ENCODE data around the gene DCC. TPM values are rescaled to one million over a fixed set of nuclear protein-coding genes. Genes with fewer than 3 reads are reported as not detected.

Gene DCC
- total RNA-seq, 4 donors from 2014 or later: 0.94 TPM; not detected in 3

DNA sequence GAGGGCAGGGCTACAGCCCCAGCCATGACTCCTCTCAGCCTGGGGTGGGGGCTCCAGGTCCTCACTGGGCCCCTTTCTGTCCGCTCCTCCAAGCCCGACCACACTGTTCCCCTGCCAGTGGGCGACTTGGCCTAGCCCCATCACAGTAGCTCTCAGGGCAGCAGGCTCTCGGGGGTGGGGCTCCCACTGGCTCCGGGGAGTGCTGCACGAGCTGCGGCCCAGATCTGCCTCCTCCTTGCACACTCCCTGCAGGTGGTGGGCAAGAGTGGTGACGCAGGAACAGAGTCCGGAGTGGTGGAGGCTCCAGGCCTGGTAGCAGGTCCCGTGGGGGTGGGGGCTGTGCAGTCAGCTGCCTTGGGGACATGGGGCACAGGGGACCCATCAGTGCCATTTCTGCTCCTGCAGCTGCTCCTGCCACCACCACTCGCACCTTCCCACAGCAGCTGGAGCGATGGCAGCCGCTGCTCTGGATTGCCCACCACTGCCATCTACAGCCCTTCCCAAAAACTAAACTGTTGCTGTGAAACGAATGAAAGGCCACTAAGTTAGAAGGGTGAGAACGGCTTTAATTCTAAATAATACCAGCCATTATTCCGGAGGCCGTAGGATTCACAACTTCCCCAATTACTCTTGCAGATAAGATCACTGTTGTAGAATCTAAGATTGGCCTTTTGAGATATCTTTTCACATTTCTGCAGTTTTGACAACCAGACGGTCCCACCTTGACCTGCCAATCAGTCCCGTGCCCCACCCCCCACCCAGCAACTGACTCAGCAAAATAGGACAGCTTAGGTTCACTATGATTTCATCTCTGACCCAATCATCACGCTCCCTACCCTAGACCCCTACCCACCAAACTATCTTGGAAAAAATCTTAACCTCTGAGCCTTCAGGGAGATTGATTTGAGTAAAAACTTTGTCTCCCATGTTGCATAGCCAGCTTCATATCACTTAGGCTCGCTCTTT lies 530.2 kb downstream of the DCC start:
- Histone ChIP-seq H3K4me1 (no peaks in the 10 kb centered on the region), H3K4me3 (replicated peaks in 1 of 3) (no peak overlapping the region), H3K9me3 (no peaks in the 10 kb centered on the region), H3K27me3 (no peaks in the 10 kb centered on the region), H3K36me3 (no peaks in the 10 kb centered on the region), H3K27ac (no peak overlapping the region)
- TF ChIP-seq, protein P1, sequence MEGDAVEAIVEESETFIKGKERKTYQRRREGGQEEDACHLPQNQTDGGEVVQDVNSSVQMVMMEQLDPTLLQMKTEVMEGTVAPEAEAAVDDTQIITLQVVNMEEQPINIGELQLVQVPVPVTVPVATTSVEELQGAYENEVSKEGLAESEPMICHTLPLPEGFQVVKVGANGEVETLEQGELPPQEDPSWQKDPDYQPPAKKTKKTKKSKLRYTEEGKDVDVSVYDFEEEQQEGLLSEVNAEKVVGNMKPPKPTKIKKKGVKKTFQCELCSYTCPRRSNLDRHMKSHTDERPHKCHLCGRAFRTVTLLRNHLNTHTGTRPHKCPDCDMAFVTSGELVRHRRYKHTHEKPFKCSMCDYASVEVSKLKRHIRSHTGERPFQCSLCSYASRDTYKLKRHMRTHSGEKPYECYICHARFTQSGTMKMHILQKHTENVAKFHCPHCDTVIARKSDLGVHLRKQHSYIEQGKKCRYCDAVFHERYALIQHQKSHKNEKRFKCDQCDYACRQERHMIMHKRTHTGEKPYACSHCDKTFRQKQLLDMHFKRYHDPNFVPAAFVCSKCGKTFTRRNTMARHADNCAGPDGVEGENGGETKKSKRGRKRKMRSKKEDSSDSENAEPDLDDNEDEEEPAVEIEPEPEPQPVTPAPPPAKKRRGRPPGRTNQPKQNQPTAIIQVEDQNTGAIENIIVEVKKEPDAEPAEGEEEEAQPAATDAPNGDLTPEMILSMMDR (IDR thresholded peaks at IDR 0.05): no peak
- TF ChIP-seq POLR2A (IDR thresholded peaks at IDR 0.05): no peak
- intact Hi-C loops (cut with DNase I): no loop called here
- 74 to 78% methylated on average over 17 to 19 of the region's 21 CpGs for WGBS, 2 donors
- DNase-seq: no peak

DNA sequence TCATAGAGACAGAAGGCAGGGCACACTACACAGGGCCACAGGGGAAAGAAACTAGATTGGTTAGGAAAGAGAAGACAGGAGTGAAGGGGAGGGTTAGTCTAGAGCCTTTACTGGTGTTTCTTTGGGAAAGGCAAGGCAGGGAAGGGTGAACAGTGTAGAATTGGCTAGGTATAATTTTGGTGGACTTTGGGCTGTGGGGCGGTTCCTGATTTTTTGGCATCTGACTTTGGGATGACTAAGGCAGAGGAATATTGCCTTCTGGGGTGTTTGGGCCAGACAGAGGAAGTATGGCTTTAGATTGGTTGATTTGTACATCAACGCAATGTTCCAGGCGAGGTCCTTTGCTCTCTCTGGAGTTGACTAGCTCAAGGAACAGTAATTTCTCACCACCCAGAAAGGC lies 534.8 kb downstream of the DCC start:
- H3K4me1 ChIP-seq: no peaks in the 10 kb centered on the region

DNA sequence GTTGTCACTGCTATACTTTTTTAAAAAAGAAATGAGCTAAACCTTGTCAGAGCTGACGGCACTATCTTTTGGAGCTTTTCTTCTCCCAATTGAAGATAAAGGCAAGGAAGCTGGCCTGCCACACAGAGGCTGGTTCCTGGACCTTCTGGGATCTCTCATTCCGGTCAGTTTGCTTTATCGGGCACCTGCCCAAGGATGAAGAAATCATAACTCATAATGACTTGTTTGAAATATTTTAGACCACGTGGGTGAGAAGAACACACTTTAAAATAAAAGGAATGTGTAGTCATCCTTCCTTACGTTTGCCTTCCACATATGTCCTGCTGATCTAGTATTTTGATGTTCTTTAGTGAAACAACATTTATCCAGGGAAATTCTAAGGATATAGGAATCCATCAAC lies 535.7 kb downstream of the DCC start:
- TF ChIP-seq, protein P1 (IDR thresholded peaks at IDR 0.05): no peak
- TF ChIP-seq POLR2A (IDR thresholded peaks at IDR 0.05): no peak
- Histone ChIP-seq H3K27ac (no peak overlapping the region), H3K4me3 (replicated peaks in 1 of 3) (no peak overlapping the region), H3K27me3 (no peaks in the 10 kb centered on the region), H3K4me1 (no peaks in the 10 kb centered on the region), H3K9me3 (no peaks in the 10 kb centered on the region), H3K36me3 (no peaks in the 10 kb centered on the region)
- WGBS, 2 donors: 74% methylated on average over 5 of the region's 5 CpGs
- intact Hi-C loops (cut with DNase I): no loop called here
- DNase-seq: no peak

More for the DNA sequence above, 534.8 kb downstream of the DCC start:
- Histone ChIP-seq H3K9me3 (no peaks in the 10 kb centered on the region), H3K27ac (no peak overlapping the region), H3K4me3 (replicated peaks in 1 of 3) (no peak overlapping the region), H3K27me3 (no peaks in the 10 kb centered on the region), H3K36me3 (no peaks in the 10 kb centered on the region)
- no peak for DNase-seq
- WGBS, 2 donors: 91 to 94% methylated on average over 3 of the region's 3 CpGs
- TF ChIP-seq, protein P1 (IDR thresholded peaks at IDR 0.05): no peak
- no peak for TF ChIP-seq POLR2A (IDR thresholded peaks at IDR 0.05)
- intact Hi-C loops (cut with DNase I): no loop called here

DNA sequence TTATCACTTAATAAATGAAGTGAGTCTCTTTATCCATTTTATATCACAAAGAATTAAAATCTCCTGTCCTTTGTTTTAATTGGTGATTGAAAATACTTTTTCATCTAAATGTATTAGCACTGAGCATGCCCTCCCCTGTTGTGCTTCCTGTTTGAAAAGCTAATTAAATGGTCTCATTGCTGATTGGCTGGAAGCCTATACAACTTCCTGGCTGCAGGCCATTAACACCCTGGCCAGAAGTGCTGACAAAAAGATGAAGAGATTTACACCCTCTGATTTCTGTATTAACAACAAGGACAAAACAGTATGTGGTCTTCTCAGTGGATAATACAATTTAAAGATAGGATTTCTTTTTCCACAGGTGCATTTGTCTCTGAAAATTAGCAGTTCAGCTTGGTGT lies 548.0 kb downstream of the DCC start:
- no peak for DNase-seq
- no peaks in the 10 kb centered on the region for H3K9me3 ChIP-seq
- H3K27me3 ChIP-seq: no peaks in the 10 kb centered on the region
- no peaks in the 10 kb centered on the region for H3K36me3 ChIP-seq
- no peaks in the 10 kb centered on the region for H3K4me1 ChIP-seq
- no peak for TF ChIP-seq POLR2A (IDR thresholded peaks at IDR 0.05)
- intact Hi-C loops (cut with DNase I): no loop called here
- no peak overlapping the region for H3K4me3 ChIP-seq (replicated peaks in 1 of 3)
- H3K27ac ChIP-seq: no peak overlapping the region

DNA sequence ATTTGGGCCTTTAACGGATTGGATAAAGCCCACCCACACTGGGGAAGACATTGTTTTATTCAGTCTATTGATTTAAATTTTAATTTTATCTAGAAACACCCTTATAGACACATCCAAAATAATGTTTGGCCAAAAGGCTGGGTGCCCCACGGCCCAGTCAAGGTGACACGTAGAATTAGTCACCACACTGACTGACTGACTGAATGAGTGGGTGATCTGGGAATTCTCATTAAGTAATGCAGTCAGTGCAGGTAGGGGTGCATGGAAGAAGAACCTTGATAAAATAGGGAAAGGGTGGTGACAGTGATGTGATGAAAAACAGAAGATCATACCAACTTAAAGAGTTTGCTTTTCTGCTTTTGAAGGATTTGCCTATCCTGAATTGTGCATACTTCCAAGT lies 554.8 kb downstream of the DCC start:
- Histone ChIP-seq H3K4me1 (no peaks in the 10 kb centered on the region), H3K9me3 (no peaks in the 10 kb centered on the region), H3K27me3 (no peaks in the 10 kb centered on the region), H3K4me3 (replicated peaks in 1 of 3) (no peak overlapping the region), H3K36me3 (no peaks in the 10 kb centered on the region), H3K27ac (no peak overlapping the region)
- WGBS, 2 donors: 86 to 87% methylated on average over 3 of the region's 3 CpGs
- DNase-seq: no peak
- TF ChIP-seq, protein P1 (IDR thresholded peaks at IDR 0.05): no peak
- no peak for TF ChIP-seq POLR2A (IDR thresholded peaks at IDR 0.05)
- intact Hi-C loops (cut with DNase I): no loop called here

All from thyroid gland (tissue), 4 donors.